HG03280 (cell line): ENCODE data around the gene PCDHA6.
"Not testable (repeated sequence)": the region's sequence is repeated elsewhere in the genome, so short reads cannot be mapped to it uniquely, and the experiment has no call there.

Experiments
- ATAC-seq: cut with Tn5 transposase; IDR thresholded peaks from one replicate; pipeline ENCODE4 v1.9.1; 2021; ENCODE audit warnings: mild to moderate bottlenecking, moderate library complexity; ENCODE audit not compliant: unreplicated experiment

The PCDHA6 gene

GRCh38 chr5:140827704-140828361 is at the start of gene PCDHA6:
PCDHA6 (plus strand) TSS chr5:140827960; CDS start chr5:140828092, 132 bp downstream.
- ATAC-seq, result no peak

- no peak for ATAC-seq
Observed at GRCh38 chr5:140780512-140780911, 47.2 kb upstream of the PCDHA6 start.

- ATAC-seq, result no peak
Observed at GRCh38 chr5:140785905-140786686, 41.7 kb upstream of the PCDHA6 start, which contains the start of gene PCDHA1. PCDHA1 (plus strand) TSS chr5:140786140.

GRCh38 chr5:140787422-140787821 is 40.3 kb upstream of the PCDHA6 start:
- ATAC-seq, result not testable (repeated sequence)

- not testable (repeated sequence) for ATAC-seq
Observed at GRCh38 chr5:140787849-140788504, 39.8 kb upstream of the PCDHA6 start.

GRCh38 chr5:140791089-140791488 is 36.7 kb upstream of the PCDHA6 start:
- ATAC-seq, result no peak

GRCh38 chr5:140794595-140795258 is 33.0 kb upstream of the PCDHA6 start, which contains the start of gene PCDHA2:
PCDHA2 (plus strand) TSS chr5:140794852.
- no peak for ATAC-seq

GRCh38 chr5:140795259-140795641 is 32.5 kb upstream of the PCDHA6 start:
- no peak for ATAC-seq

GRCh38 chr5:140796072-140796717 is 31.6 kb upstream of the PCDHA6 start:
- ATAC-seq, result not testable (repeated sequence)

GRCh38 chr5:140796718-140797095 is 31.1 kb upstream of the PCDHA6 start:
- ATAC-seq, result no peak

GRCh38 chr5:140800816-140801493 is 26.8 kb upstream of the PCDHA6 start, which contains the start of gene PCDHA3:
PCDHA3 (plus strand) TSS chr5:140801057.
- no peak for ATAC-seq

- no peak for ATAC-seq
Observed at GRCh38 chr5:140801494-140801841, 26.3 kb upstream of the PCDHA6 start.

- not testable (repeated sequence) for ATAC-seq
Observed at GRCh38 chr5:140802381-140802780, 25.4 kb upstream of the PCDHA6 start.

GRCh38 chr5:140802781-140803271 is 24.9 kb upstream of the PCDHA6 start:
- ATAC-seq, result no peak

GRCh38 chr5:140806834-140807775 is 20.7 kb upstream of the PCDHA6 start, which contains the start of gene PCDHA4:
PCDHA4 (plus strand) TSS chr5:140807068.
- no peak for ATAC-seq

GRCh38 chr5:140808241-140808888 is 19.4 kb upstream of the PCDHA6 start:
- not testable (repeated sequence) for ATAC-seq

- ATAC-seq, result no peak
Observed at GRCh38 chr5:140808889-140809291, 18.9 kb upstream of the PCDHA6 start.
